VCaP (cell line): ENCODE data around the gene SVOP.

ENCODE experiments used
- H3K27ac ChIP-seq: fragments of 450-650 bp; 2 replicates; pipeline ENCODE4 v1.5.1; 2017
- CTCF ChIP-seq: fragments of 450-650 bp; conservative IDR thresholded peaks from 2 replicates; pipeline ENCODE4 v1.5.1; 2017; ENCODE audit warnings: mild to moderate bottlenecking, moderate library complexity

SVOP gene

GRCh38 chr12:108918206-108918605 lies 102.7 kb downstream of the SVOP start:
- no peak overlapping the region for H3K27ac ChIP-seq
- no peak for TF ChIP-seq CTCF

DNA sequence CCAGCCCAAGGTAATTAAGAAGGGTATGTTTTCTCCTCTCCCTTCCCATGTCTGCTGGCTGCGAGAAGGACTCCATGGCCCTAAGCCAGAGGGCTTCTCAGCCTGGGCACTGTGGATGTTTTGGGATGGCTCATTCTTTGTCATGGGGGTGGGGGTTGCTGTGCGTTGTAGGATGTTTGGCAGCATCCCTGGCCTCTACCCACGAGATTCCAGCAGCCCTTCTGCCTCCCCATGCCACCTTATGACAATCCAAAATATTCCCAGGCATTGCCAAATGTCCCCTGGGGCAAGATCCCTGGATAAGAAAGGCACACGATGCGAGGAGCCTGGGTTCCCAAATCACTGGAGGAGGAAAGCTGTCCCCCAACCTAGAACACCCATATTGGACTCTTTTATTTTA lies 104.5 kb downstream of the SVOP start:
- TF ChIP-seq CTCF, result no peak
- no peak overlapping the region for H3K27ac ChIP-seq

DNA sequence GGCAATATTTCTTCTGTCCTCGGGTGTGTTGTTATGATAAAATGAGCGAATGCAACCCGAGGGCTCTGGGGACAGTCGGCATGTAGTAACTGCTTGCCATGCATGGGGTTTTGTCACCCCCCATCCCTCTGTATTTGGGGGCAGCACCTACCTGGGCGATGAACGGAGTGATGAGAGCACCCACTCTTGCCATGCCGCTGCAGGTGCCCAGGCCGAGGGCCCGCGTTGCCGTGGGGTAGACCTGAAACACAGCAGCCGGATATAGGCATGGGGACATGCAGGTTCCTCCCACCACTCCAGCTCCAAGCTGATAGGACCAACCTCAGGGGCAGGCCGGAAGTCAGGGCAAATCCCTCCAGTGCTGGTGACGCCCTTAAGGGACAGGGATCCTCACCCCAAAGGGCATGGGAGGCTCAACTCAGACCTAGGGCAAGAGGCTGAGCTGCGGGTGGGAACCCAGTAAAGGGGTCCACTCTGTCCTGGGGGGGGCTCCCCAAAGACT lies 105.2 kb downstream of the SVOP start:
- no peak for TF ChIP-seq CTCF
- no peak overlapping the region for H3K27ac ChIP-seq

- H3K27ac ChIP-seq, result no peak overlapping the region
- no peak for TF ChIP-seq CTCF
Measured at GRCh38 chr12:108914121-108914531, 106.7 kb downstream of the SVOP start.

DNA sequence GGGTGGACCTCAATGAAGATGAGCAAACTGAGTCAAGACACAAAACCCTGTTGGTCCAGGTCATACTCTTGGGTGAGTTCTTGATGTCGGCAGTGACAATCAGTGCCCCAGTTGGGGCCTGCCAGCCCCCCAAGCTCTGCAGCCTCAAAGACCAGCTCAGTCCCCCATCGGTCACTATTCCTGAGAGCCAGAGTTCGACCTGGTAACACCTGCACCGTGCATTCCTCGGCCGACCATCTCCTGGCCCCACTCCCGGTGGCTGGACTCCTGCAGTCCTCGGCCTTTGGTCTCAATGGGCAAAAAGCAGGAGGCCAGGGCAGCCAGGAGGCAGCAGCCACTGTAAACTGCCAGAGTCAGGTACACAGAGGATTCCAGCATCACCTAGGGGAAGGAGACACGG lies 108.5 kb downstream of the SVOP start:
- no peak for TF ChIP-seq CTCF
- H3K27ac ChIP-seq, result no peak overlapping the region; the same call in 1 of the 2 replicates

- TF ChIP-seq CTCF, result no peak
- peak overlapping the region; percentile 21; the same call in 1 of the 2 replicates for H3K27ac ChIP-seq
Measured at GRCh38 chr12:108911915-108912314, 109.0 kb downstream of the SVOP start.

GRCh38 chr12:108910336-108910735 lies 110.5 kb downstream of the SVOP start:
- H3K27ac ChIP-seq, result no peak overlapping the region
- TF ChIP-seq CTCF, result no peak
